Endothelial cell of umbilical vein (primary cell): Measurements from ENCODE around the gene C1orf210. TPM values are rescaled to one million over a fixed set of nuclear protein-coding genes. Genes with fewer than 3 reads are reported as not detected.

ENCODE experiments used
- BruUV-seq: library from RNA; stranded (reverse); fragments of 400-500 nt; replicated peaks from 2 replicates; lab custom pipeline; 2021; lab: Mats Ljungman, UMichigan
- CTCF ChIA-PET: fragments of 300-600, 350-600 bp; sonication (Branson Sonifier 250); formaldehyde crosslinking; loops from one replicate; lab custom pipeline; 2021; ENCODE audit warnings: antibody characterized with exemption, inconsistent platforms; lab: Charles Lee
- POLR2A ChIA-PET: fragments of 300-600, 350-600 bp; sonication (Branson Sonifier 250); formaldehyde crosslinking; loops from one replicate; lab custom pipeline; 2021; ENCODE audit warnings: antibody characterized with exemption, inconsistent platforms; lab: Charles Lee
- DNase-seq: peaks from one replicate; pipeline ENCODE4 v3.0.0-alpha.2; 2011; ENCODE audit warnings: low read depth, low spot score
- FAIRE-seq: peaks from 2 replicates; lab custom pipeline; 2011; peaks lifted over from hg19 to GRCh38; lab: Jason Lieb, UNC
- H2AFZ ChIP-seq: 2 replicates; pipeline ENCODE4 v1.6.0; 2012; ENCODE audit warnings: low read depth, low read length, control low read depth, inconsistent platforms
- H3K27ac ChIP-seq: 2 replicates; pipeline ENCODE4 v1.5.1; 2011; ENCODE audit warnings: low read depth, mild to moderate bottlenecking, control low read depth, low read length, moderate library complexity; ENCODE audit not compliant: insufficient read depth
- H3K27me3 ChIP-seq, 2 experiments: 2 replicates each; pipeline versions ENCODE4 v1.6.0 to v1.6.1; 2011; ENCODE audit warnings: low read length in 2 of 2, mixed read lengths in 1 of 2; ENCODE audit not compliant: control insufficient read depth in 2 of 2, insufficient read depth in 2 of 2
- H3K36me3 ChIP-seq, 2 experiments: 2 replicates in 1 of 2; 3 replicates in 1 of 2; pipeline ENCODE4 v1.5.1; 2011; ENCODE audit warnings: low read length in 2 of 2, mild to moderate bottlenecking in 1 of 2, moderate library complexity in 1 of 2; ENCODE audit not compliant: control insufficient read depth in 2 of 2, insufficient read depth in 2 of 2; ENCODE audit errors: extremely low read depth in 1 of 2
- H3K4me1 ChIP-seq: 3 replicates; pipeline ENCODE4 v1.5.1; 2011; ENCODE audit warnings: mild to moderate bottlenecking, low read length; ENCODE audit not compliant: control insufficient read depth, insufficient read depth; ENCODE audit errors: extremely low read depth
- H3K4me2 ChIP-seq: 2 replicates; pipeline ENCODE4 v1.6.1; 2011; ENCODE audit warnings: low read length, control low read depth, mixed read lengths; ENCODE audit not compliant: insufficient read depth
- H3K4me3 ChIP-seq, 3 experiments: fragments of 200-600 bp in 1 of 3; sonication (generic), shearing (Covaris generic) in 1 of 3; replicated peaks in 1 of 3; 2 replicates each; pipeline ENCODE4 v1.5.1; 2011 to 2016; ENCODE audit warnings: control low read depth in 3 of 3, low read length in 3 of 3, mild to moderate bottlenecking in 2 of 3, inconsistent platforms in 1 of 3, low read depth in 1 of 3, moderate library complexity in 1 of 3; ENCODE audit not compliant: insufficient read depth in 1 of 3
- H3K79me2 ChIP-seq: 2 replicates; pipeline ENCODE4 v1.6.0; 2012; ENCODE audit warnings: low read length, inconsistent platforms; ENCODE audit not compliant: control insufficient read depth, insufficient read depth
- H3K9ac ChIP-seq: replicated peaks from 2 replicates; pipeline ENCODE3; 2011; ENCODE audit warnings: low read length, control low read depth; ENCODE audit not compliant: insufficient read depth; ENCODE audit errors: extremely low read depth
- H3K9me1 ChIP-seq: replicated peaks from 3 replicates; pipeline ENCODE4 v1.6.0; 2011; ENCODE audit warnings: mild to moderate bottlenecking, low read length; ENCODE audit not compliant: control insufficient read depth, insufficient read depth; ENCODE audit errors: extremely low read depth
- H3K9me3 ChIP-seq: replicated peaks from 2 replicates; pipeline ENCODE4 v1.5.1; 2012; ENCODE audit warnings: low read length, inconsistent platforms; ENCODE audit not compliant: control insufficient read depth, insufficient read depth
- H4K20me1 ChIP-seq: replicated peaks from 2 replicates; pipeline ENCODE3; 2011; ENCODE audit warnings: mild to moderate bottlenecking, low read length; ENCODE audit not compliant: control insufficient read depth, insufficient read depth; ENCODE audit errors: extremely low read depth
- EZH2 ChIP-seq: IDR thresholded peaks from 2 replicates; pipeline ENCODE4 v1.6.1; 2012; ENCODE audit warnings: borderline replicate concordance, low read depth, mild to moderate bottlenecking, moderate library complexity, low read length, inconsistent platforms; ENCODE audit not compliant: severe bottlenecking
- FOS ChIP-seq: IDR thresholded peaks from 2 replicates; pipeline ENCODE4 v1.6.1; 2011; ENCODE audit warnings: mild to moderate bottlenecking, low read length, moderate library complexity, borderline replicate concordance; ENCODE audit not compliant: insufficient read depth
- GATA2 ChIP-seq: IDR thresholded peaks from 2 replicates; pipeline ENCODE4 v1.7.0; 2011; ENCODE audit warnings: low read depth, mild to moderate bottlenecking, moderate library complexity, mixed read lengths, low read length; ENCODE audit not compliant: insufficient read length, insufficient read depth
- JUN ChIP-seq: IDR thresholded peaks from 2 replicates; pipeline ENCODE4 v1.6.1; 2011; ENCODE audit warnings: borderline replicate concordance, low read depth; ENCODE audit not compliant: insufficient read length, insufficient read depth
- MYC ChIP-seq: IDR thresholded peaks from one replicate; pipeline ENCODE4 v1.6.1; 2011; ENCODE audit warnings: mild to moderate bottlenecking, low read depth, low read length
- POLR2A ChIP-seq: IDR thresholded peaks from 2 replicates; pipeline ENCODE4 v1.6.1; 2012; ENCODE audit warnings: low read depth, mild to moderate bottlenecking, control low read depth, low read length
- POLR2AphosphoS5 ChIP-seq: IDR thresholded peaks from 2 replicates; pipeline ENCODE4 v1.6.1; 2012; ENCODE audit warnings: low read depth, mild to moderate bottlenecking, control low read depth, low read length, moderate library complexity; ENCODE audit not compliant: insufficient read depth
- dilution Hi-C: fragments of 300-500 bp; cut with MboI; formaldehyde crosslinking; loops from one replicate; pipeline ENCODE4 v1.15.0; 2019; ENCODE audit warnings: low sequenced_read_pairs; ENCODE audit not compliant: extremely low pct_ligation_motif_present
- intact Hi-C: fragments of 100-400 bp; cut with micrococcal nuclease; formaldehyde crosslinking; loops from one replicate; pipeline ENCODE4 v1.10.0; 2022
- polyA plus RNA-seq, 4 experiments: library from polyadenylated mRNA; depleted of rRNA in 3 of 4; stranded (reverse) in 3 of 4; unstranded in 1 of 4; fragments of >200 nt; gene quantifications; 2 replicates each; pipeline versions ENCODE4 v1.2.1 to v1.2.3, GENCODE V29; 2011 to 2012; ENCODE audit warnings: missing spikeins in 1 of 4
- total RNA-seq: library from RNA; stranded (reverse); gene quantifications from 2 replicates; pipeline ENCODE4 v1.2.3, GENCODE V29; 2021
- TF ChIP-seq, protein P1 (sequence below), 2 donors: IDR thresholded peaks; 1 replicate in 1 of 2; 2 replicates in 1 of 2; pipeline ENCODE4 v1.5.1; 2011; ENCODE audit warnings: low read length in 2 of 2, mild to moderate bottlenecking in 2 of 2, moderate library complexity in 2 of 2, control low read depth in 1 of 2, inconsistent platforms in 1 of 2, low read depth in 1 of 2; ENCODE audit not compliant: insufficient read depth in 1 of 2; ENCODE audit errors: extremely low read depth in 1 of 2
- TF ChIP-seq, protein P2 (sequence below): IDR thresholded peaks from 2 replicates; pipeline ENCODE4 v1.6.1; 2011; ENCODE audit not compliant: insufficient read depth, insufficient read length

The C1orf210 gene
- total and polyA plus RNA-seq, 2 donors (not counting 3 experiments of a cell fraction or from before 2014, with no cell fraction given): not detected

DNA sequence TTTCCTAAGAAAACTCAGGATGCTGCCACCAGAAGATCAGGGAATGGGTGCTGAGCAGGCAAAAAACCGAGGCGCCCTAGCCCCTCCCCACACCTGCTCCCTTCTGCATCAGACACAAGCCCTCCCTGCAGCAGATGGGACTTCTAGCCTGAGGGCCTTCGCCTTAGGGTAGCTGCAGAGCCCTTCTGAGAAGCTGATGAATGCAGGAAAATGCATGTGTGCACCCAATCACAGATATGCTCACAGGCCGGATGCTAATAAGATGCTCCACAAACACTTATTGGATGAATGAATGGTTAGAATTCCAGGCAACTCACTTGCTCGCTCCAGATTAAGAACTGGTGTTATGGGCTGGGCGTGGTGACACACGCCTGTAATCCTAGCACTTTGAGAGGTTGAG lies 6.8 kb upstream of the C1orf210 start:
- H3K27me3 ChIP-seq: peaks cover under 1 to 5% of the 10 kb centered on the region in 2 experiments
- no peak overlapping the region for H3K4me3 ChIP-seq
- H2AFZ ChIP-seq: no peak overlapping the region
- H3K36me3 ChIP-seq: no peaks in the 10 kb centered on the region
- H3K9ac ChIP-seq: no peak overlapping the region
- H3K9me1 ChIP-seq: no peaks in the 10 kb centered on the region
- H3K9me3 ChIP-seq: no peaks in the 10 kb centered on the region
- dilution Hi-C loops (no loop called here), intact Hi-C loops (no loop called here)
- ChIA-PET POLR2A (no interaction called here), CTCF (no interaction called here)
- no peak overlapping the region for H3K27ac ChIP-seq
- FAIRE-seq (no peak), DNase-seq (no peak)
- no peaks in the 10 kb centered on the region for H4K20me1 ChIP-seq
- BruUV-seq: no TSS peak
- TF ChIP-seq MYC (no peak), EZH2 (no peak), GATA2 (no peak), JUN (no peak), POLR2A (no peak), FOS (no peak), POLR2AphosphoS5 (no peak)
- TF ChIP-seq, protein P1, sequence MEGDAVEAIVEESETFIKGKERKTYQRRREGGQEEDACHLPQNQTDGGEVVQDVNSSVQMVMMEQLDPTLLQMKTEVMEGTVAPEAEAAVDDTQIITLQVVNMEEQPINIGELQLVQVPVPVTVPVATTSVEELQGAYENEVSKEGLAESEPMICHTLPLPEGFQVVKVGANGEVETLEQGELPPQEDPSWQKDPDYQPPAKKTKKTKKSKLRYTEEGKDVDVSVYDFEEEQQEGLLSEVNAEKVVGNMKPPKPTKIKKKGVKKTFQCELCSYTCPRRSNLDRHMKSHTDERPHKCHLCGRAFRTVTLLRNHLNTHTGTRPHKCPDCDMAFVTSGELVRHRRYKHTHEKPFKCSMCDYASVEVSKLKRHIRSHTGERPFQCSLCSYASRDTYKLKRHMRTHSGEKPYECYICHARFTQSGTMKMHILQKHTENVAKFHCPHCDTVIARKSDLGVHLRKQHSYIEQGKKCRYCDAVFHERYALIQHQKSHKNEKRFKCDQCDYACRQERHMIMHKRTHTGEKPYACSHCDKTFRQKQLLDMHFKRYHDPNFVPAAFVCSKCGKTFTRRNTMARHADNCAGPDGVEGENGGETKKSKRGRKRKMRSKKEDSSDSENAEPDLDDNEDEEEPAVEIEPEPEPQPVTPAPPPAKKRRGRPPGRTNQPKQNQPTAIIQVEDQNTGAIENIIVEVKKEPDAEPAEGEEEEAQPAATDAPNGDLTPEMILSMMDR (IDR thresholded peaks at IDR 0.05; ENCODE audit: extremely low read depth in 1 of 2, insufficient read depth in 1 of 2, low read depth in 1 of 2, low read length in 2 of 2): no peak
- TF ChIP-seq, protein P2, sequence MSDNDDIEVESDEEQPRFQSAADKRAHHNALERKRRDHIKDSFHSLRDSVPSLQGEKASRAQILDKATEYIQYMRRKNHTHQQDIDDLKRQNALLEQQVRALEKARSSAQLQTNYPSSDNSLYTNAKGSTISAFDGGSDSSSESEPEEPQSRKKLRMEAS: no peak
- peaks cover 26% of the 10 kb centered on the region for H3K4me1 ChIP-seq
- no peaks in the 10 kb centered on the region for H3K79me2 ChIP-seq
- no peak overlapping the region for H3K4me2 ChIP-seq
